Measurements from ENCODE around the gene IMPACT.

Gene IMPACT

DNA sequence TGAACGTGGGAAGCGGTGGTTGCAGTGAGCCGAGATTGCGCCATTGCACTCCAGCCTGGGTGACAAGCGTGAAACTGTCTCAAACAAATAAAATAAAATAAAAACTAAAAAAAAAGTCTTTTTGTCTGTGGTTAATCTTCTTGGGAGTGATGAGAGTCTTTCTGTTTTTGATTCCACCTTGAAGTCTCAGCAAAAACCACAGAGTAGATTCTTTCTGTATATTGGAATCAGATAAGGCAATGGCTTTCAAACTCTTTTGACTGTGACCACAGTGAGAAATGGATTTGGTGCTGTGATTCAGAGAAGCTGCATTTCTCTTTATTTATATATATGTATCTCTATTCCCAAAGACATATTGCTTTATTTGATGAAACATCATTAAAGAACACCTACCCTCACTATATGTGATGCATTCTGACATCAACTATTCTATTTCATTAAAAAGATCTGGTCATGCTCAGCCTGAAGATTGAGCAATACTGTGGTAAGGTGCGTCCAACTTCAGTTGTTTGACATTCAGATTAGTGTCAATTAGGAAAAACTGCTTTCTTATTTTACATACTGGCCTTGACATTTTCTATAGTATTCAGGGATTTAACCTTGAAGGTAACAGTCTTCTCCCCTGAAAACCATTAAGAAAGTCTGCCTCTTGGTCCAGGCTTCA is 49.6 kb downstream of the IMPACT start:
- DNase-seq = no peak

DNA sequence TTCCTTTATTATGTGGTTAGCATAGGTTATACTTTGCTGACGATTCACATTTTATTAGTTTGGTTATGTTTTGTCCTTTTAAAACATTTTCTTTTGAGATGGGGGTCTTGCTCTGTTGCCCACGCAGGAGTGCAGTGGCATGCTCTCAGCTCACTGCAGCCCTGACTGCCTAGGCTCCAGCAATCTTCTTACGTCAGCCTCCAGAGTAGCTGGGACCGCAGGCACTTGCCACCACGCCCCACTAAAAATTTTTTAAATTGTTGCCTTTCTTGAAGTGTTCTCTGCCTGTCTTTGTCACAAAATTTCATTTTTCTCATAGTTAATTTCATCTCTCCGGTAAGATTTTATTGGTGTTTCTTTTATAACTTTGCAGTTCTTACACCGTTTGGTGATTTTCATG is 52.9 kb downstream of the IMPACT start:
- no peak for DNase-seq

DNA sequence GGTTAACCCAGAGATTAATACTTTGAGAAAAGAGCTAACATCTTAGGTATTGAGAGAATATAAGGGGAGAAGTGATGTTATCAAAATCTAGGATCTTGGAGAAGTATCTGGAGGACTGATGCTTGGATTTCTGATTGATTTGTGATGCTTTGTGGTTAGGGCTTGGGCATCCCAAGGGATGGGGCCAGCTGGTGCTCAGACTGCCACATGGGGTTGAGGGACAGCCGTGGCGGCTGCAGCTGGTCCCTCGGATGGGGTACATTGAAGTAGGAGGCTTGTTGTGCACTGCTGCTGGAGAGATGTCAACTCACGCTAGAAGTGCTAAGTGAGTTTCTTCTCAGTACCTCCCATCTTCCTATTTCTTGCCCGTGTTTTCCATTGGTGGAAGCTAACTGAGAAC is 56.4 kb downstream of the IMPACT start:
- no peak for DNase-seq

- DNase-seq = no peak
Measured at GRCh38 chr18:24485681-24486080, 59.2 kb downstream of the IMPACT start.

DNA sequence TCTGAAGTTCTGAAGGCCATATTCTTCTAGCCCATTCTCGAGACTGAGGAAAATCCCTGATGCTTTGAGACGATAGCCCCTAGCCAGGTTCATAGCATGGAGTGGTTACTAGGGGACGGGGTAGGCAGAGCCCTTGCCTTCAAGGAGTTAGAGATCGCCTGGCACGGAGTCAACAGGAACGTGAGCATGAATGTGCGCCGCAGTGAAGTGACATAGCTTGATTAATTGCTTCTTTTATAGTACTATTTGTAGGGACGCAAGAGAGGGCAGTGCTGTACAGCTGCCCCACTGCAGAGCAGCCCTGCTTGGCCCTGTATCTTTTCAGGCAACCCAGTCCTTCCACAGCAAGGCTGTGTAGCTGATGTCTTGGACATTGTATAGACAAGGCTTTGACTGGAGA is 60.2 kb downstream of the IMPACT start:
- no peak for DNase-seq

- no peak for DNase-seq
Measured at GRCh38 chr18:24488824-24489493, 62.5 kb downstream of the IMPACT start.

DNA sequence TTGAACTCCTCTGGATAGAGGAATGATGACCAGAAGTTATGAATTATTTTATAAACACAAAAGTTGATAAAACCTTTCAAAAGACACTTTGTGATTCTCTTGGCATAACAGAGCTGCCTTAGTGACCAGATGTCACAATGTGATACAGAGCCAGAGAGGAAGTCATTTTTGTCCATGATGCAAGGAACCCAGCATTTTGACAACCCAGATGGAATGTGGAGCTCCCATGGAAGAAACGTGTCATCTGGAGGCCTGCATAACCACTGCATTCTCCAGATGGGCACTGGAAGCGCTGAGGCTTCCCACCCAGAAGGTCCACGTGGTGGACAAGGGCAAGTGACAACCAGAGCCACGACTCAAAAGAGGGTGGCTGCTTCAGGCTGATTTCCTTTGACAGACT is 64.1 kb downstream of the IMPACT start:
- DNase-seq = no peak

- DNase-seq = no peak
Measured at GRCh38 chr18:24491927-24492834, 65.7 kb downstream of the IMPACT start.

- DNase-seq = no peak
Measured at GRCh38 chr18:24494586-24494985, 68.1 kb downstream of the IMPACT start.

- no peak for DNase-seq
Measured at GRCh38 chr18:24497031-24497754, 70.7 kb downstream of the IMPACT start.

DNA sequence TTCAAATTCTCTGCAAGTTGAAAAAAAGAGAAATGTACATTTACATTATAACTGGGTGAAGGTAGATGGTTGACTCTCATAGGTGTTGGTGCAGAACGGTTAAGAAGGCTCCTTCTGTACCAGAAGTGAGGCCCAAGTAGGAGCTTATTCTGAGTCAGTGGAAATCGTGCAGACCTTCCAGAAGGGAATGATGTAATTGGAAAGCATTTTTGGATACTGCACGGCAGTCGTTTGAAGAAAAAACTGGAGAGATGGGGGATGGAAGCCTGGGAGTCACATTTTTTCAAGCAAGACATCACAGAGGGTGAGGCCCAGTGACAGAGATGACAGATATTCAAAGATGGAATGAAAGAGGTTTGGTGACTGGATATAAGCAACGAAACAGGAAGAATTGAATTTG is 73.3 kb downstream of the IMPACT start:
- DNase-seq = no peak

DNA sequence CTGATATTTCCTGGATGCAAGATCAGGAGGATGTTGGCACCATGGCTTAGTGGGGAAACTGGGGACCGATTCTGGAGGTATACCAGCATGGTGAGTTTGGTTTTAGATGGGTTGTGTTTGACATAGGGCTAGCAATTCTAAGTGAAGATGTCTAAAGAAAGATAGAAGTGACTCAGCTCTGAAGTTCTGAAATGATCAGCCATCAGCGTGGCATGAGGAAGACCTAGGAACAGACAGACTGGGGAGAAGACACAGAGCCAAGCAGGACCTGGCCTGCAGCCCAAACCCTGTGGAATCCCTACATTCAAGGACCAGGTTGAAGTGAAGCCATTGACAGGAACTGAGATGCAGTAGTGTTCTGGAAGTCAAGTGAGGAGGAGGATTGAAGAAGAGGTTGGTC is 73.7 kb downstream of the IMPACT start:
- no peak for DNase-seq

GRCh38 chr18:24500766-24501165 is 74.3 kb downstream of the IMPACT start:
- no peak for DNase-seq

GRCh38 chr18:24502667-24503523 is 76.4 kb downstream of the IMPACT start:
- DNase-seq = no peak
